ENCODE results near the gene MXD1. TPM values are rescaled to one million over a fixed set of nuclear protein-coding genes. Genes with fewer than 3 reads are reported as not detected.

MXD1 gene
- total and polyA plus RNA-seq, 2 of the 4 experiments (the other 2 are of a cell fraction) = 2.0 to 3.7 TPM

GRCh38 chr2:69888451-69888850 is 26.5 kb upstream of the MXD1 start:
- no peak overlapping the region for H3K4me2 ChIP-seq (ENCODE audit: low read depth, low read length)
- H3K9me1 ChIP-seq (ENCODE audit: insufficient read depth, low read length) = no peaks in the 10 kb centered on the region
- H2BK120ac ChIP-seq (ENCODE audit: low read depth, low read length) = no peak overlapping the region
- no peaks in the 10 kb centered on the region for H3K27me3 ChIP-seq (ENCODE audit: control insufficient read depth, insufficient read depth, low read length)
- H3K27ac ChIP-seq (ENCODE audit: insufficient read depth, low read length) = no peak overlapping the region
- H2AK9ac ChIP-seq (replicated peaks; ENCODE audit: low read depth, low read length, poor library complexity) = no peak overlapping the region
- no peak overlapping the region for H2AK5ac ChIP-seq (ENCODE audit: low read depth, low read length)
- no peak overlapping the region for H3K14ac ChIP-seq (replicated peaks; ENCODE audit: low read depth, low read length)
- H3K9me3 ChIP-seq (ENCODE audit: control insufficient read depth, insufficient read depth, low read length) = peaks cover 2% of the 10 kb centered on the region; the same call in 1 of the 2 replicates
- no peak overlapping the region for H3K9ac ChIP-seq (ENCODE audit: low read depth, low read length)
- dilution Hi-C loops (cut with HindIII; ENCODE audit: low sequenced_read_pairs, unreplicated experiment) = no loop called here
- no peak overlapping the region for H3K4ac ChIP-seq (ENCODE audit: low read depth, low read length)
- H3K36me3 ChIP-seq (ENCODE audit: control insufficient read depth, insufficient read depth, low read length) = no peaks in the 10 kb centered on the region
- H4K20me1 ChIP-seq (ENCODE audit: insufficient read depth, low read length) = no peaks in the 10 kb centered on the region
- H3K56ac ChIP-seq (ENCODE audit: extremely low read depth, insufficient read depth, low read length) = no peak overlapping the region
- ChIA-PET CTCF (interaction anchor here (1.2 kb wide), 1 partner anchor 163 kb away, joined by 4 read pairs; no protein-coding TSS in a partner anchor), POLR2A (ENCODE audit: unreplicated experiment) (no interaction called here)
- DNase-seq (no peak), ATAC-seq (ENCODE audit: low read depth) (no peak)
- H2BK15ac ChIP-seq (ENCODE audit: low read depth, low read length) = no peak overlapping the region
- no peaks in the 10 kb centered on the region for H3K79me1 ChIP-seq (ENCODE audit: low read depth in 1 of 2, low read length in 2 of 2)
- BruUV-seq (replicated peaks) = no TSS peak
- TF ChIP-seq POLR2A (IDR thresholded peaks at IDR 0.05; ENCODE audit: low read depth, low read length) (no peak), ELK1 (IDR thresholded peaks at IDR 0.05; ENCODE audit: borderline replicate concordance, low read depth, low read length) (no peak), NFE2L2 (IDR thresholded peaks at IDR 0.05; ENCODE audit: low read depth, low read length) (no peak), USF2 (IDR thresholded peaks at IDR 0.05; ENCODE audit: low read depth, low read length) (no peak), CHD1 (IDR thresholded peaks at IDR 0.05; ENCODE audit: low read depth, low read length) (no peak), FOS (IDR thresholded peaks at IDR 0.05; ENCODE audit: low read depth, low read length) (no peak), MAFK (IDR thresholded peaks at IDR 0.05; ENCODE audit: low read depth, low read length) (no peak), MXI1 (IDR thresholded peaks at IDR 0.05; ENCODE audit: borderline replicate concordance, low read depth, low read length) (no peak), SMC3 (IDR thresholded peaks at IDR 0.05; ENCODE audit: low read depth, low read length) (no peak), CTCF (conservative IDR thresholded peaks at IDR 0.05; ENCODE audit: low read depth, low read length) (no peak), CEBPB (IDR thresholded peaks at IDR 0.05; ENCODE audit: low read depth, low read length) (no peak), RAD21 (IDR thresholded peaks at IDR 0.05; ENCODE audit: low read length) (no peak), BHLHE40 (IDR thresholded peaks at IDR 0.05; ENCODE audit: low read depth, low read length) (no peak), RCOR1 (IDR thresholded peaks at IDR 0.05; ENCODE audit: insufficient replicate concordance, low read length) (no peak), RFX5 (IDR thresholded peaks at IDR 0.05; ENCODE audit: low read depth, low read length) (no peak)
- no peak overlapping the region for H3K23ac ChIP-seq (ENCODE audit: low read depth, low read length)
- no peak overlapping the region for H2BK20ac ChIP-seq (ENCODE audit: low read depth, low read length)
- no peak overlapping the region for H2AFZ ChIP-seq (replicated peaks; ENCODE audit: low read length, poor library complexity)
- H2BK5ac ChIP-seq (ENCODE audit: low read depth, low read length, poor library complexity, severe bottlenecking) = no peak overlapping the region
- no peak overlapping the region for H4K8ac ChIP-seq (ENCODE audit: low read depth in 2 of 2, low read length in 2 of 2)
- intact Hi-C loops (cut with micrococcal nuclease) = loop anchor here (5.0 to 10.0 kb wide), 2 partner anchors 36 to 54 kb away; no protein-coding TSS in a partner anchor
- no peaks in the 10 kb centered on the region for H3K4me1 ChIP-seq (ENCODE audit: control insufficient read depth, insufficient read depth, low read length)
- in situ Hi-C loops (cut with MboI; ENCODE audit: low sequenced_read_pairs) = no loop called here
- WGBS, 2 experiments (ENCODE audit: extremely low coverage in 2 of 2, insufficient read length in 1 of 2) = no CpG with 5 or more reads among the region's 4 CpGs
- no peak overlapping the region for H3K4me3 ChIP-seq (ENCODE audit: insufficient read depth, low read depth, low read length)
- H4K5ac ChIP-seq (ENCODE audit: low read depth, low read length) = no peak overlapping the region
- H4K91ac ChIP-seq (ENCODE audit: insufficient read depth, low read depth, low read length) = no peak overlapping the region
- H3K18ac ChIP-seq (ENCODE audit: low read depth, low read length) = no peak overlapping the region
